Measurements from ENCODE around the gene FADS2.

FADS2 gene

GRCh38 chr11:61826930-61827570 lies 1.1 kb upstream of the FADS2 start:
- TF ChIP-seq CTCF (IDR thresholded peaks at IDR 0.05) = no peak
- no peak for DNase-seq (ENCODE audit: low spot score)
- H3K4me3 ChIP-seq = peak overlapping the region; percentile 89

GRCh38 chr11:61828379-61828628 lies 204 bp downstream of the FADS2 start:
- Histone ChIP-seq H3K4me3 (peak overlapping the region; percentile 89), H3K27ac (peak overlapping the region; percentile 75 to 95)
- DNase-seq (ENCODE audit: low spot score) = no peak
- TF ChIP-seq CTCF (IDR thresholded peaks at IDR 0.05) = no peak

More at GRCh38 chr11:61826930-61827570, 1.1 kb upstream of the FADS2 start:
- peak overlapping the region; percentile 75 to 95 for H3K27ac ChIP-seq

- peak overlapping the region; percentile 75 to 95 for H3K27ac ChIP-seq
- H3K4me3 ChIP-seq = peak overlapping the region; percentile 89
- peak; percentile 20 for TF ChIP-seq CTCF (IDR thresholded peaks at IDR 0.05)
- peak; percentile 89 for DNase-seq (ENCODE audit: low spot score)
These were observed 718 bp downstream of the FADS2 start for GRCh38 chr11:61828629-61829407.

GRCh38 chr11:61829806-61830205 lies 1.7 kb downstream of the FADS2 start:
- TF ChIP-seq CTCF (IDR thresholded peaks at IDR 0.05) = no peak
- Histone ChIP-seq H3K27ac (peak overlapping the region; percentile 75 to 95), H3K4me3 (peak overlapping the region; percentile 89)
- DNase-seq (ENCODE audit: low spot score) = no peak

- TF ChIP-seq CTCF (IDR thresholded peaks at IDR 0.05) = no peak
- Histone ChIP-seq H3K27ac (peak overlapping the region; percentile 75 to 95), H3K4me3 (peak overlapping the region; percentile 89)
- DNase-seq (ENCODE audit: low spot score) = no peak
These were observed 2.4 kb downstream of the FADS2 start for GRCh38 chr11:61830237-61831105.

GRCh38 chr11:61832207-61832606 lies 4.1 kb downstream of the FADS2 start:
- no peak for DNase-seq (ENCODE audit: low spot score)
- Histone ChIP-seq H3K27ac (peak overlapping the region; percentile 75 to 95), H3K4me3 (no peak overlapping the region)
- TF ChIP-seq CTCF (IDR thresholded peaks at IDR 0.05) = no peak
